Mucosa of descending colon (tissue), 3 donors: ENCODE data around the gene AGPAT3. TPM values are rescaled to one million over a fixed set of nuclear protein-coding genes. Genes with fewer than 3 reads are reported as not detected.

ENCODE experiments used
- ATAC-seq: fragments of 200-7000 bp; cut with Tn5 transposase; one replicate; pipeline ENCODE4 v1.9.1; 2020; ENCODE audit warnings: mild to moderate bottlenecking, moderate library complexity
- DNase-seq, 3 donors: peaks; one replicate each; pipeline ENCODE4 v3.0.0-alpha.2; 2020
- H3K36me3 ChIP-seq: fragments of 200-600 bp; one replicate; pipeline ENCODE4 v1.8.0; 2021; ENCODE audit warnings: low read depth, mild to moderate bottlenecking
- H3K4me1 ChIP-seq: fragments of 200-600 bp; one replicate; pipeline ENCODE4 v1.8.0; 2021; ENCODE audit warnings: low read depth, mild to moderate bottlenecking
- H3K4me3 ChIP-seq: fragments of 200-600 bp; one replicate; pipeline ENCODE4 v1.8.0; 2021; ENCODE audit warnings: mild to moderate bottlenecking
- H3K9me3 ChIP-seq: fragments of 200-600 bp; one replicate; pipeline ENCODE4 v1.8.0; 2021; ENCODE audit warnings: mild to moderate bottlenecking
- intact Hi-C, 2 donors: fragments of 100-400 bp; cut with DNase I in 1 of 2; cut with micrococcal nuclease in 1 of 2; formaldehyde crosslinking; loops; one replicate each; pipeline versions ENCODE4 v1.11.0 to v1.11.1; 2022; cut with DNase I, micrococcal nuclease
- total RNA-seq, 3 donors: library from RNA; stranded (reverse); fragmentation: NEBNext Ultra II Directional in 2 of 3; extraction: Animal tissue kit (Norgen Biotek cat#: 25700) in 2 of 3; gene quantifications; one replicate each; pipeline versions ENCODE4 v1.2.1 to v1.2.4, GENCODE V29; 2021 to 2023
- TF ChIP-seq, protein P1 (sequence below): fragments of 200-600 bp; IDR thresholded peaks from one replicate; pipeline ENCODE4 v1.8.0; 2022; ENCODE audit warnings: antibody characterized with exemption, mild to moderate bottlenecking
- donor health status: DM: no; HTN: no; CAD: no; lungs with moderate emphysema.
- donor health status: DM: no; HTN: no; CAD: no.
- donor health status: DM: no; HTN: yes; CAD: no.

The AGPAT3 gene
- total RNA-seq, 3 donors from 2014 or later: 77.7 to 120 (median 97.7) TPM

DNA sequence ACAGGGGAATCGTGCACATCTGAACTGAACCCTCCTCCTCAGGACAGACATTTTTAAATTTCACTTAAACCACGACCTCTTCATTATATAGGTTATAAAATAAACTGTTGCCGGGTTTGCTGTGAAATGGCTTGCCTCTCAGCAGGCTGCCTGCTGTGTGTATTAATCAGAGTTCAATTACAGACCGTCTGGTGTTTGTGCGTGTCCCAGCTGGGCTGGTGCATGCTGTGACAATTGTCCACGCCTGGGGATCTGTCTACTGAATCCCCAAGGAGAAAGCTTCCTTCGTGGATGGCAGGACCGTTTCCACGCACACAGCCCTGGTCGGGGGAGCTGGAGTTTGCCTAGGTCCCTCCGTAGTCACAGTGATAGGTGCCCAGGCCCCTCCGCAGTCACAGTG is 13.4 kb upstream of the AGPAT3 start:
- DNase-seq: no peak
- no peaks in the 10 kb centered on the region for H3K9me3 ChIP-seq
- no peaks in the 10 kb centered on the region for H3K4me1 ChIP-seq
- H3K36me3 ChIP-seq: no peaks in the 10 kb centered on the region
- H3K4me3 ChIP-seq: no peak overlapping the region
- intact Hi-C loops: no loop called here
- ATAC-seq: no peak
- TF ChIP-seq, protein P1, sequence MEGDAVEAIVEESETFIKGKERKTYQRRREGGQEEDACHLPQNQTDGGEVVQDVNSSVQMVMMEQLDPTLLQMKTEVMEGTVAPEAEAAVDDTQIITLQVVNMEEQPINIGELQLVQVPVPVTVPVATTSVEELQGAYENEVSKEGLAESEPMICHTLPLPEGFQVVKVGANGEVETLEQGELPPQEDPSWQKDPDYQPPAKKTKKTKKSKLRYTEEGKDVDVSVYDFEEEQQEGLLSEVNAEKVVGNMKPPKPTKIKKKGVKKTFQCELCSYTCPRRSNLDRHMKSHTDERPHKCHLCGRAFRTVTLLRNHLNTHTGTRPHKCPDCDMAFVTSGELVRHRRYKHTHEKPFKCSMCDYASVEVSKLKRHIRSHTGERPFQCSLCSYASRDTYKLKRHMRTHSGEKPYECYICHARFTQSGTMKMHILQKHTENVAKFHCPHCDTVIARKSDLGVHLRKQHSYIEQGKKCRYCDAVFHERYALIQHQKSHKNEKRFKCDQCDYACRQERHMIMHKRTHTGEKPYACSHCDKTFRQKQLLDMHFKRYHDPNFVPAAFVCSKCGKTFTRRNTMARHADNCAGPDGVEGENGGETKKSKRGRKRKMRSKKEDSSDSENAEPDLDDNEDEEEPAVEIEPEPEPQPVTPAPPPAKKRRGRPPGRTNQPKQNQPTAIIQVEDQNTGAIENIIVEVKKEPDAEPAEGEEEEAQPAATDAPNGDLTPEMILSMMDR: no peak

DNA sequence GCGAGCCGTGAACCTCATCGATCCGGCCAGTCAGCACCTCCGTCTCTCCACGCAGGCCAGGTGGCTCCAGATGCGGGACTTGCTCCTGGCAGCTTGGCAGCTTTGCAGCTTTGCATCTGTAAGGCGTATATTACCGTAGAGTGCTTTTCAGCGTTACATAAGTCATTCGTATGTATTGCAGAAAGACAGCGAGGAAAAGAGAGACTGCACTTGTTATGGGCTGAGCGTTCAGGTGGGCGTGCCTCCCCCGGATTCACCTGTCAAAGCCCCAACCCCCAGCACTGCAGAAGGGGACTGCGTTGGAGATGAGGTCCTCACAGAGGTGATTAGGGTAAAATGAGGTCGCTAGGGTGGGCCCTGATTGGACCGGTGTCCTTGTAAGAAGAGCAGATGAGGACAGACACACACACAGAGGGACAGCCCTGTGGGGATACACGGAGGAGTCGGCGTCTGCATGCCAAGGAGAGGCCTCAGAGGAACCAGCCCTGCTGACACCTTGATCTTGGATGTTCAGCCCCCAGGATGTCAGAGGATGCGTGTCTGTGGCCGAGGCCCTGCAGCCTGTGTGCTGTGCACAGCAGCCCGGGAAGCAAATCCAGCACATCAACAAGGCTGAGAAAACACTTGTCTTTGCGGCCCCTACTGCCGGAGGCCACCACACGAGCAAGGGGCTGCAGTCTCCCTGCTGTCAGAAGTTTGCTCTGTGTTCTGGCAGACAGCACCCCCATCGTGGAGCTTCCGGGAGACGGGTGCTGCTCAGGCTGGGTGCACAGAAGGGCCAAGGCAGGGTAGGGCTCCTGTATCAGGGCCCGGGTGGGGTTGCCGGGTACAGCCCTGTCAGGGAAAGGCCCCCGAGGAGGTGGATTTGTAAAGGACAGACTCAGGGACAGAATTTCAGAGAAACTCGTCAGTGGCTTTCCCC is 10.9 kb upstream of the AGPAT3 start:
- no peaks in the 10 kb centered on the region for H3K9me3 ChIP-seq
- no peaks in the 10 kb centered on the region for H3K4me1 ChIP-seq
- no peak for ATAC-seq
- DNase-seq: no peak
- TF ChIP-seq, protein P1: no peak
- intact Hi-C loops: no loop called here
- no peaks in the 10 kb centered on the region for H3K36me3 ChIP-seq
- H3K4me3 ChIP-seq: no peak overlapping the region

DNA sequence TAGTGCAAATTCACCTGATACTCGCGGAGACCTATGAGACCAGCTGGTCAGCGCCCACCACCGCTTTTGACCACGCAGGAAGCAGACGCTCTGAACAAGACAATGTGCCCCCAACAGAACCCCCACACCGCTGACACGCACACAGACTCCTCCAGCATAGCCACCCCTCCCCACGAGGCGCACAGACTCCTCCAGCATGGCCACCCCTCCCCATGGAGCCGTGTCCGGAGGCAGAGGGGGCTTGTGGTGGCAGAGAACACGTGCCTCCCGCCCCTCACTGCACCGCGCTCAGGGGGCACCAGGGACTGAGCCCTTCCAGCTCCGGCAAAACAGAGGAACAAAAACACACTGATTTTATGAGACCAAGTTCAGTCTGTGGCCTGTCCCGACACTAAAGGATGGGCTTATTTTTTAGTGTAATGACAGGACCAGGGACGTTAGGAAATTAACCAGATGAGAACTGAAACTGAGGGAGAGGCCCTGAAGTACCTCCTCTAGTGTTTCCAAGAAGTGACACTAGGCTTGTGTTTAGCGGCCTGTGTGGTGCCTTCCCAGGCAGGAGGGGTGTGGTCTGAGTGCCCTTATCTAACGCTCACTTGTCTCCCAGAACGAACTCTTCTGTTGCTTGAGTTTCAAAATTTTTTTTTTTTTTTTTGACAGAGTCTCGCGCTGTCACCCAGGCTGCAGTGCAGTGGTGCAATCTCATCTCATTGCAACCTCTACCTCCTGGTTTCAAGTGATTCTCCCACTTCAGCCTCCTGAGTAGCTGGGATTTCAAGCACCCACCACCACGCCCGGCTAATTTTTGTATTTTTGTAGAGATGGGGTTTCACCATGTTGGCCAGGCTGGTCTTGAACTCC is 10.0 kb upstream of the AGPAT3 start:
- H3K4me3 ChIP-seq: no peak overlapping the region
- no peaks in the 10 kb centered on the region for H3K36me3 ChIP-seq
- TF ChIP-seq, protein P1: no peak
- ATAC-seq (peak; percentile 67), DNase-seq (no peak)
- intact Hi-C loops: no loop called here
- no peaks in the 10 kb centered on the region for H3K4me1 ChIP-seq
- H3K9me3 ChIP-seq: no peaks in the 10 kb centered on the region

DNA sequence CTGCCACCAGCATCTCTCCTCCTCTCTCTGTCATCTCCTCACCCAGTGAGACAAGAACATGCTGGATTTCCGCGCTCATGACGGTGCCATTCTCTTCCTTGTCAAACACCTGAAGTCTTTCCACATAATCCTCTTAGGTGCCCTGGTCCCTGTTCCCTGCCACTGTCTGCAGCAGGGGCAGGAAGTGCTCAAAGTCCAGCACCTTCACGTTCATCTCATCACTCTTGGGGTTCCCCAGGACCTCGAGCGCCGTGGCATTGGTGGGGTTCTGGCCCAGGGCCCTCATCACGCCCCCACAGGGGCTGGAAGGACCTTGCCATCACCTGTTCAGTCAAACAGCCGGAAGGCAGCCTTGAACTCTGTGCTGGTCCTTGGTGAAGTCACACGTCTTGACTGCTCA is 9.1 kb upstream of the AGPAT3 start:
- Histone ChIP-seq H3K4me3 (no peak overlapping the region), H3K36me3 (no peaks in the 10 kb centered on the region), H3K4me1 (no peaks in the 10 kb centered on the region), H3K9me3 (no peaks in the 10 kb centered on the region)
- TF ChIP-seq, protein P1: no peak
- intact Hi-C loops: no loop called here
- DNase-seq (no peak), ATAC-seq (no peak)

DNA sequence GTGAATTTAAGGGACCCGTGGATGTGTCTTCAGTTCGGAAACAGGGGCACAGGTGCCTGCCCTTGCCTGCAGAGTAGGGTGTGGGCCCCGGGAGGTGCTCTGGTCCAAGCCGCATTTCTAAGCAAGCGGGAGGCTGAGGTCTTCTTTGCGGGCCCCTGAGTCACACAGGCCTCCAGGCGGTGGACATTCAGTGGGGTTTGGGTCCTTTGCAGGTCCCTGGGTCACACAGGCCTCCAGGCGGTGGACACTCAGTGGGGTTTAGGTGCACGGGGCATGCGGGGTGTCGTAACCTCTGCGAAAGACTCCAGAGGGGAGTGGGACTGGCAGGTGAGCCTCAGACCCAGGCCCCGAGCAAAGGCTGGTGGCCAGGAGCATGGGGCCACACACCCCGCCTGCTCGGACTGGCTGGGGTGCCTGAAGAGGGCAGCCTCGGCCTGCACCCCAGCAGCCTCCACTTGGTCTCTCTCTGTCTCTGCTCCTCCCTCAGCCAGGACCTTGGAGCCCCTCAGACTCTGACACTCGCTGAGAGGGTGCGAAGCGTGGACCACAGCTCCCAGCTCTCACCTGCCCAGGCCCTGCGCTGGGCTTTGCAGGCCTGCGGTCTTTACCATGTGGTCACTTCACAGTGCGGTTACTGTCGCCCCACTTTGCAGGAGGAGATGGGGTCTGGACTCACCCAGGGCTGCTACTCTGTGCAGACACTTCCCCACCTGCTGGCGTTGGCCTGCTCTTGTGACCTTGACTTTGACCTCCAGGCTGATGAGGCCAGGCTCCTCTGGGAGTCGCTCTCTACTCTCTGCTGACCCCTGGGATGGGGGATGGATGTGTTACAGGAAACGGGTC is 6.0 kb upstream of the AGPAT3 start:
- Histone ChIP-seq H3K4me3 (no peak overlapping the region), H3K36me3 (no peaks in the 10 kb centered on the region), H3K9me3 (no peaks in the 10 kb centered on the region), H3K4me1 (peaks cover under 1% of the 10 kb centered on the region)
- no peak for DNase-seq
- no peak for ATAC-seq
- intact Hi-C loops: no loop called here
- TF ChIP-seq, protein P1: no peak
